Testis (tissue), 3 donors: ENCODE measurements around the gene TLR4. TPM values are rescaled to one million over a fixed set of nuclear protein-coding genes. Genes with fewer than 3 reads are reported as not detected.

Experiments used
- DNase-seq: peaks from one replicate; pipeline ENCODE4 v3.0.0-alpha.2; 2019
- H3K27ac ChIP-seq, 2 donors: fragments of 200-600 bp; sonication (generic); one replicate each; pipeline ENCODE4 v1.5.1; 2019
- H3K27me3 ChIP-seq: fragments of 200-600 bp; sonication (generic); one replicate; pipeline ENCODE4 v1.5.1; 2019
- H3K36me3 ChIP-seq: fragments of 200-600 bp; sonication (generic); one replicate; pipeline ENCODE4 v1.5.1; 2017; ENCODE audit warnings: low read depth; ENCODE audit errors: missing control alignments
- H3K4me1 ChIP-seq: fragments of 200-600 bp; sonication (generic); one replicate; pipeline ENCODE4 v1.5.1; 2019
- H3K4me3 ChIP-seq, 2 donors: fragments of 200-600 bp; sonication (generic); one replicate each; pipeline ENCODE4 v1.5.1; 2017 to 2019
- H3K9me3 ChIP-seq: fragments of 200-600 bp; sonication (generic); one replicate; pipeline ENCODE4 v1.5.1; 2017
- POLR2A ChIP-seq: fragments of 450-650 bp; IDR thresholded peaks from one replicate; pipeline ENCODE4 v1.6.1; 2017; ENCODE audit warnings: antibody characterized with exemption, mild to moderate bottlenecking, moderate library complexity
- WGBS, 2 donors: methylation state at CpG; one replicate each; pipeline ENCODE4 v1.1.5; 2018; 5-methylcytosine and 5-hydroxymethylcytosine counted together
- intact Hi-C: fragments of 100-400 bp; cut with DNase I; formaldehyde crosslinking; loops from one replicate; pipeline ENCODE4 v1.15.1; 2023; ENCODE audit warnings: low total_unique reads
- polyA plus RNA-seq: library from polyadenylated mRNA; stranded (reverse); fragments of 350-450 nt; fragmentation: Illumina TruSeq; extraction: RNeasy Lipid Tissue Mini Kit (QIAGEN cat#74804); gene quantifications from one replicate; pipeline ENCODE4 v1.2.3, GENCODE V29; 2014; ENCODE audit warnings: low read depth, low replicate concordance; ENCODE audit not compliant: insufficient read depth
- total RNA-seq, 2 donors: library from RNA; depleted of rRNA; stranded (reverse); fragments of >200 nt; gene quantifications; one replicate each; pipeline ENCODE4 v1.2.3, GENCODE V29; 2016
- TF ChIP-seq, protein P1 (sequence below), 3 experiments: fragments of 450-650 bp in 2 of 3; fragments of 200-600 bp in 1 of 3; sonication (generic) in 1 of 3; IDR thresholded peaks; one replicate each; pipeline ENCODE4 v1.5.1; 2016 to 2019; ENCODE audit warnings: antibody characterized with exemption in 3 of 3, mild to moderate bottlenecking in 2 of 3, moderate library complexity in 1 of 3

TLR4 gene
- total and polyA plus RNA-seq, 3 donors from 2014 or later, result 3.7 to 5.0 (median 3.9) TPM

DNA sequence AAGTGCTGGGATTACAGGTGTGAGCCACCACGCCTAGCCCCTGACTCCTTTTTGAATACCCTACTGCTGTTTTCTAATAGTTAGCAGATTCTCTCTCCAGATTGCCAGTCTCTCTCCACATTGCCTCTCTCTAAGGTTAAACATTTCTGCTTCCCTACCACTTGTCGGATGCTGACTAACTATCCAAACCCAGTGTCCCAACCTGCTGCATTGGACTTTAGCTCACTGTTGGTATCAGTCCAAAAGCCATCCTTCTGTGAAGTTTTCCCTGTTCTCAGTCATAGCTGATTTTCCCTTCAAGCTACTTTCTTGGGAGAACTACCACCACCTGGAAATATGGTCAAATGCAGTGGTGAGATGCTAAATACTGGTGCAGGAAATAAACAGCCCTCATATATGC is 48.7 kb downstream of the TLR4 start:
- Histone ChIP-seq H3K27ac (no peak overlapping the region), H3K36me3 (no peaks in the 10 kb centered on the region), H3K4me1 (no peaks in the 10 kb centered on the region), H3K4me3 (no peak overlapping the region), H3K9me3 (no peaks in the 10 kb centered on the region), H3K27me3 (no peaks in the 10 kb centered on the region)
- intact Hi-C loops, result no loop called here
- 95 to 98% methylated on average over 2 of the region's 2 CpGs for WGBS, 2 donors
- DNase-seq, result no peak
- no peak for TF ChIP-seq POLR2A
- TF ChIP-seq, protein P1, sequence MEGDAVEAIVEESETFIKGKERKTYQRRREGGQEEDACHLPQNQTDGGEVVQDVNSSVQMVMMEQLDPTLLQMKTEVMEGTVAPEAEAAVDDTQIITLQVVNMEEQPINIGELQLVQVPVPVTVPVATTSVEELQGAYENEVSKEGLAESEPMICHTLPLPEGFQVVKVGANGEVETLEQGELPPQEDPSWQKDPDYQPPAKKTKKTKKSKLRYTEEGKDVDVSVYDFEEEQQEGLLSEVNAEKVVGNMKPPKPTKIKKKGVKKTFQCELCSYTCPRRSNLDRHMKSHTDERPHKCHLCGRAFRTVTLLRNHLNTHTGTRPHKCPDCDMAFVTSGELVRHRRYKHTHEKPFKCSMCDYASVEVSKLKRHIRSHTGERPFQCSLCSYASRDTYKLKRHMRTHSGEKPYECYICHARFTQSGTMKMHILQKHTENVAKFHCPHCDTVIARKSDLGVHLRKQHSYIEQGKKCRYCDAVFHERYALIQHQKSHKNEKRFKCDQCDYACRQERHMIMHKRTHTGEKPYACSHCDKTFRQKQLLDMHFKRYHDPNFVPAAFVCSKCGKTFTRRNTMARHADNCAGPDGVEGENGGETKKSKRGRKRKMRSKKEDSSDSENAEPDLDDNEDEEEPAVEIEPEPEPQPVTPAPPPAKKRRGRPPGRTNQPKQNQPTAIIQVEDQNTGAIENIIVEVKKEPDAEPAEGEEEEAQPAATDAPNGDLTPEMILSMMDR (IDR thresholded peaks at IDR 0.05), result no peak

DNA sequence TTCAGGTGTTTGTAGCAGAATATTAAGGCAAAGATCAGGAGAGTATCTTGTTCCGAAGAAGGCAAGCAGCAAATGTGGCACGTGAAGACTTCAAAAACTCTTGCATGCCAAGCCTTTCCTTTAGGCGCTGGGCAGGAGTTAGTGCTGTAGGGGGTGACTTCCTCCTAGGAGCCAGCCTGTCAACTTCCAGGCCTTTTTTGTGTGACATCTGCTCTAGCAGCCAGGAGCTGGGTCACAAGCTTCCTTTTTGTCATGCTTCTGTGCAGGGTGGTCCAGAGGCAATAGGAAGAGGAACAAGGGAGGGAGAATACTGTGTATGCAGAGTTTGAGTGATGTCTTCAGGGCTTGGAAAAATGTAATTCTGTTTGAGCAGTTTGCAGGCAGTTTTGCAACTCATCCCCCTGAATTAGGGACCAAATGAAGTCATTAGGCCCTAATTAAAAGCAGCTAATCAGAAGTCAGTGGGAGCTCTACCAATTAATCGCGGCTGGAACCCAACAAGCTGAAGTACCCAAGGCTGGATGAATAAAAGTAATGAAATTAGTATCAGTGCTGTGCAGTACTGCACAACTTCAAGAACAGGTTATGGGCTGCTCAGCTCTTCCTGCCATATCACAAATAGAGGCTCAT is 53.5 kb downstream of the TLR4 start:
- DNase-seq, result no peak
- TF ChIP-seq POLR2A, result no peak
- TF ChIP-seq, protein P1 (IDR thresholded peaks at IDR 0.05), result no peak
- Histone ChIP-seq H3K9me3 (no peaks in the 10 kb centered on the region), H3K27ac (no peak overlapping the region), H3K27me3 (no peaks in the 10 kb centered on the region), H3K4me3 (no peak overlapping the region), H3K36me3 (no peaks in the 10 kb centered on the region), H3K4me1 (no peaks in the 10 kb centered on the region)
- WGBS, 2 donors, result 61 to 73% methylated on average over 5 of the region's 5 CpGs
- intact Hi-C loops, result no loop called here

- no peaks in the 10 kb centered on the region for H3K27me3 ChIP-seq
- no peaks in the 10 kb centered on the region for H3K36me3 ChIP-seq
- intact Hi-C loops, result no loop called here
- H3K4me1 ChIP-seq, result no peaks in the 10 kb centered on the region
- TF ChIP-seq POLR2A, result no peak
- TF ChIP-seq, protein P1 (IDR thresholded peaks at IDR 0.05), result no peak
- no peaks in the 10 kb centered on the region for H3K9me3 ChIP-seq
- DNase-seq, result no peak
- H3K27ac ChIP-seq, result no peak overlapping the region
- WGBS, 2 donors, result 75 to 80% methylated on average over 4 of the region's 4 CpGs
- no peak overlapping the region for H3K4me3 ChIP-seq
Observed at GRCh38 chr9:117763314-117763713, 59.1 kb downstream of the TLR4 start.

GRCh38 chr9:117768750-117769395 is 64.7 kb downstream of the TLR4 start:
- no peak overlapping the region for H3K27ac ChIP-seq
- no peak for DNase-seq
- no peaks in the 10 kb centered on the region for H3K27me3 ChIP-seq
- H3K36me3 ChIP-seq, result no peaks in the 10 kb centered on the region
- H3K4me1 ChIP-seq, result no peaks in the 10 kb centered on the region
- 73 to 78% methylated on average over 4 of the region's 4 CpGs for WGBS, 2 donors
- no peaks in the 10 kb centered on the region for H3K9me3 ChIP-seq
- no peak for TF ChIP-seq POLR2A
- TF ChIP-seq, protein P1 (IDR thresholded peaks at IDR 0.05), result no peak
- H3K4me3 ChIP-seq, result no peak overlapping the region
- intact Hi-C loops, result no loop called here

DNA sequence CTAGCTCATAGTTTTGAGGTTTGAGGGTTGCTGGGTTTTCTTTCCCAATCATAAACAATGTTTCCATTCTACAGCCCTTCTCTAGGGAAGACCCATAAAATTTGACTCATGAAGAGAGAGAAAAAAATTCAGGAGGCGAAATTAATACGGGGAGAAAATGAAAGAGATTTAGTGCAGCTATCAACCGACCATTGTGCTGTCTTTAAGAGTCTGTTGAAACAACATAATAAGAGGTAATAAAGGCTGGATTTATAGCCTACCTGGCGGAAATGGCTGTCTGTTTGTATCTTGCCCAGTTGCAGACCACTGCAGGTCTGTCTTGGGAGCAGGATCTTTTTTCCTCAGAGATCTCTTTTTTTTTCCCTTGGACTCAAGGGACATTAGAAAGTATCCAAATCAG is 66.9 kb downstream of the TLR4 start:
- H3K4me1 ChIP-seq, result no peaks in the 10 kb centered on the region
- no peak overlapping the region for H3K4me3 ChIP-seq
- no peak overlapping the region for H3K27ac ChIP-seq
- H3K9me3 ChIP-seq, result no peaks in the 10 kb centered on the region
- intact Hi-C loops, result no loop called here
- TF ChIP-seq POLR2A, result no peak
- TF ChIP-seq, protein P1 (IDR thresholded peaks at IDR 0.05), result no peak
- 57 to 66% methylated on average over 4 of the region's 4 CpGs for WGBS, 2 donors
- no peak for DNase-seq
- no peaks in the 10 kb centered on the region for H3K27me3 ChIP-seq
- no peaks in the 10 kb centered on the region for H3K36me3 ChIP-seq
